Testis (tissue), 2 donors: ENCODE results near the gene CA10.

Experiments used
- CTCF ChIP-seq, 3 experiments: fragments of 450-650 bp in 2 of 3; fragments of 200-600 bp in 1 of 3; sonication (generic) in 1 of 3; IDR thresholded peaks; one replicate each; pipeline ENCODE4 v1.5.1; 2016 to 2019; ENCODE audit warnings: antibody characterized with exemption in 3 of 3, mild to moderate bottlenecking in 2 of 3, moderate library complexity in 1 of 3
- POLR2A ChIP-seq: fragments of 450-650 bp; IDR thresholded peaks from one replicate; pipeline ENCODE4 v1.6.1; 2017; ENCODE audit warnings: antibody characterized with exemption, mild to moderate bottlenecking, moderate library complexity

GRCh38 chr17:51820252-51820651 is 338.3 kb downstream of the CA10 start:
- TF ChIP-seq CTCF (IDR thresholded peaks at IDR 0.05): no peak
- no peak for TF ChIP-seq POLR2A
